Measurements from ENCODE around the gene OGFOD2.

The OGFOD2 gene

GRCh38 chr12:122951406-122951805, 23.6 kb upstream of the OGFOD2 start:
- DNase-seq (ENCODE audit: low read depth, low spot score), result no peak

GRCh38 chr12:122951979-122952892, 22.8 kb upstream of the OGFOD2 start:
- DNase-seq (ENCODE audit: low read depth, low spot score), result peak; percentile 49

DNA sequence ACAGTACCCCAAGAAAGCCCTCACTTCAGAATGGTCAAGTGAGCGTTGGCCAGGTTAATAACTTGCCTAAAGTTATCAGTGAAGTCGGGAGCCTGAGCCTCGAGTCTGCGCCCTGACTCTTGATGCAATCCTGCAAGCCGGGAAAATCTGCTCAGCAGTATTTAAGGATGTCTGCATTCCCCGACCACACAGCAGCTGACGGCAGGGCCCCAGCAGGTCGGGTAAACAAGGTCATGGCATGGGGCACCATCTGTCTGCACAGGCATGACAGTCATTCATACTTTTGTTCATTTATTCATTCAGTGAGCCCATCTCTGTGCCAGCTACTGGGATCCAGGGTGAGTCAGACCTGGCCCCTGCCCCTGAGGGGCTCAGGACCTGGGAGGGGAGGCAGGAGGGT, 19.9 kb upstream of the OGFOD2 start:
- no peak for DNase-seq (ENCODE audit: low read depth, low spot score)

- DNase-seq (ENCODE audit: low read depth, low spot score), result no peak
Measured at GRCh38 chr12:122956035-122956434, 19.0 kb upstream of the OGFOD2 start.

DNA sequence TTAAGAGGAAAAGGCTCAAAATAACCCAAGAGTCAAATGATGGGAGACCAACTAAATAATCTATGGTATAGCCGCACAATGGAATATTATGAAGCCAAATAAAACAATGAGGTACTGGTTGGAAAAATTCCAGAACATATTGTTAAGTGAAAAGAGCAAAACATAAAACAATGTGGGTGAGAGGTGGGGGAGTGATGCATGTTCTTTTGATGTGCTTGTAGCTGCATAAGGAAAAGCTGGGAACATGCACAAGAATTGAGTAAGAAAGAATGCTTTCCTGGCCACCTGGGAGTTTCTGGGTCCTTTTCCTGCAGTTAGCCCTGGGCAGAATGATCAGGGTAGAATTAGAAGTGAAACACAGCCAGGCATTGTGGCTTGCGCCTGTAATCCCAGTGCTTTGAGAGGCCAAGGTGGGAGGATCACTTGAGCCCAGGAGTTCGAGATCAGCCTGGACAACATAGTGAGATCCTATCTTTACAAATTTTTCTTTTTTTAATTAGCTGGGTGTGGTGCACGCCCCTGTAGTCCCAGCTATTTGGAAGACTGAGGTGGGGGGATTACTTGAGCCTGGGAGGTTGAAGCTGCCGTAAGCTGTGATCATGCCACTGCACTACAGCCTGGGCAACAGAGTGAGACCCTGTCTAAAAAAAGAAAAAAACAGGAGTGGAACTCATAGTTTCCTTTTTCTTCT, 16.7 kb upstream of the OGFOD2 start:
- no peak for DNase-seq (ENCODE audit: low read depth, low spot score)

GRCh38 chr12:122959566-122960192, 15.4 kb upstream of the OGFOD2 start:
- no peak for DNase-seq (ENCODE audit: low read depth, low spot score)

DNA sequence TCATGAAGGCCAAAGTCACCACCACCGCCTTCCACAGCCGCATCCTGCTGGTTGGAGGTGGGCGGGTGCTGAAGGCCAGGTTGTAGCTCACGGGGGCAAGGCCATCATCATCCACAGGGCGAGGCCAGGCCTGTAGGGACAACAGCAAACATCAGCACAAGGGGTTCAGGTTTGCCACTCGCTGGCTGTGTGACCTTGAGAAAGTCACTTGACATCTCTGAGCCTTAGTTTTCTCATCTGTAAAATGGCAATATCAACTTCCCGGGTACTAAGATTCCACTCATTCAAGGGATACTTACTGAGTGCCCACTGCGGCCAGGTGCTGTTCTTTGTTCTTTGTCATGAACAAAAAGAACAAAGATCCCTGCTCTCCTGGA, 14.9 kb upstream of the OGFOD2 start:
- DNase-seq (ENCODE audit: low read depth, low spot score), result no peak

DNA sequence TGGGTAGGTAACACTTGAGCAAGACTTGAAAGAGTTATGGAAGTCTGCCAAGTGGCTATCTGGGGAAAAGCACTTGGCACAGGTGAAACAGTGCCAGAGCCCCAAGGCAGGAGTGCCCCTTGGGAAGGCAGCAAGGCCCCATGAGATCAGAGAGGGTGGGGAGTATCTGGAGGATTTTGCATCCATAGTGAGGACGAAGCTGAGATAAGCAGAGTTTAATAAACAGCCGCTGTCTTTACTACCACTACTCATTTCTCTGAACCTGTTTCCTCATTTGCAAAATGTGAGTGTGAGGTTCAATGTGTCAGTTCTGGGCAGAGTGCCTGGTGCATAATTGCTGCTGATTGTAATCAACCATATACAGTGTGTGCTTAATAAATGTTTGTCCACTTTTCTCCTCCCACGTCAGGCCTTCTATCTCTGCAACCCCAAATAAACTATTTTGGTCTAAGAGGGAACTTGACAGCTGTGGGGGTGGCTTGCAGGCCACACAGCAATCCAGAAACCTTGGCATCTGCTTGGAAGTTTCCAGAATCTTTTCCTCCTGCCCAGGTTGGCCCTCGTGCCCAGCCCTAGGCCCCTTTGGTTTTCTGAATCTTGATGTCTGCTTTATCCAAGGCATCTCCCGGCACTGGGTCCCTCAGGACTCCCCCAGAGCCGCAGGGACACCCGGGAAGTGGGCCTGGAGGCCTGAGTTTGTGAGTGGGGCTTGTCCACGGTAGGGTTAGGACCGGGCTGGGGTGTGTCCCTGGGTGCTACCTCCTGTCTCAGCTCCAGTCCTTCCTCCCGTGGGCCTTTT, 13.3 kb upstream of the OGFOD2 start:
- DNase-seq (ENCODE audit: low read depth, low spot score), result no peak

- no peak for DNase-seq (ENCODE audit: low read depth, low spot score)
Measured at GRCh38 chr12:122963941-122964265, 11.1 kb upstream of the OGFOD2 start.

- no peak for DNase-seq (ENCODE audit: low read depth, low spot score)
Measured at GRCh38 chr12:122964439-122965257, 10.4 kb upstream of the OGFOD2 start.

- DNase-seq (ENCODE audit: low read depth, low spot score), result no peak
Measured at GRCh38 chr12:122965321-122965751, 9.7 kb upstream of the OGFOD2 start.

DNA sequence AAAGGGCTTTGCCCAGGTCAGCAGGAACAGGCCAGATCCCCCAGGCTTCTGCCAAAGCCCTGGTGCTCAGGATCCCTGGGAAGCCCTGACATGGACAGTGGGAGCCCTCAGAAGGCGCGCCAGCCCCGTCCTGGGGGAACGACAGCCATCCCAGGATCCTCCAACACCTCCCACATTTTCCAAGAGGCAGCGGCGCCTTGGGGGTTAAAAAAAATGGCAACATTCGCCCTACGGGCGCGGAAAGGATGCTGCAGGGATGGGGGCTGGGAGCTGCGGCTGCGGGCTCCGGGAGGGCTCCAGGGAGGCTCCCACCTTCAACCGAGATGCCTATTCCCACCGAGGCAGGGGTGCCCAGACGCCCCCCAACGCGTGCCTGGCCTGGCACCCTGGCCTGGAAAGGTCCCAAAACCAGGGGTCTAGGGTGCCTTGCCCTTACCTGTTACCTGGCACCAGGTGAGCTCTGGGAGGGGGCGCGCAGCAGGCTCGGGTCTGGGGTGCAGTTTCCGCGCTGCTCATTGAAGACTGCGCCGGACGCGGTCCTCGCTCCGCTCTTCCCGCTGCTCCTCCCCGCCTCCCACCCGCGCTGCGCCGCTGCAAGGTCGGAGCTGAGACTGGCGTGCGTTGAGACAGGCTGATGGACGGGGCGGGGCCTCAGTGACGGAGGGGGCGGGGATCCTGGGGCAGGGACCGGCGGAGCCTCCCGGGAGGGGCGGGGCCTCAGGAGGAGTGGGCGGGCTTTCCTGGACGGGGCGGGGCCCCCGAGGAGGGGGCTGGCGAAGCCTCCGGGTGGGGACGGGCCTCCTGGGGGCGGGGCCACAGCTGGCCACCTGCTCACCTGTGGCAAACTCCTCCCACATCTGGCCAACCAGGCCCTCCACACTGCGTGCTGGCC, 8.9 kb upstream of the OGFOD2 start, which contains the start of gene ABCB9:
ABCB9 (minus strand) TSS at position 613 of the 892 bp plus-strand sequence. CDS start 6,228 bp downstream, outside the sequence.
- DNase-seq (ENCODE audit: low read depth, low spot score), result peak; percentile 80

DNA sequence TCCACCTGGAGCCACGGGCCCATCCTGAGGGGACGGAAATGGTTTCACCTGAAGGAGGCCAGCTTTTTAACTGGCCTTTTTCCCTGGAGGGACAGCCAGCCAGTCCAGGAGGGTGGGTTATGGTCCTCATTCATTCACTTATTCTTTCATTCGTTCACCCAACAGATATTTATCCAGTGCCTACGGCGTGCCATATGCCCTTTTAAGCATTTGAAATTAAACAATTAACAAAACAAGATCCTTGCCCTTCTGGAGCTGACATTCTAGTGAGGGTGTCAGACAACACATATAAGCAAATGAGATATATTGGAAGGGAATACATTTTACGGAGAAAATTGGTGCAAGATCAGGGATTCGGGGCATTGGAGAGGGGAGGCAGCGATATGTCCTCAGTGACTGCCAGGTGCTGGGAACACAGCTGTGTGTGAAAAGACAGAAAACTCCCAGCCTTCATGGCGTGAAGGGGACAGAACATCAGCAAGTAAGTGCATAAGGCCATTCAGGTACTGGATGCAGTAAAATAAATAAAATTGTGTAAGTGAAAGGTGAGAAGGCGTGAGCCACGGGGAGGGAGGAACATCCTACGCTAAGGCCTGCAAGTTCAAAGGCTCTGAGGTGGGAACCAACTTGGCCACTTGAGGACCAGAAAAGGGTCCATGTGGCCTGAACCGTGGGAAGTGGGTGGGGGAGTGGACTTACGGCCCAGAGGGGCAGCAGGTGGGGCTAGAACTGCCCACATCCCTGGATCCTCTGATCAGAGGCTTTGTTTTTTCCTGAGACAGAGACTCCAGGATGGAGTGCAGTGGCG, 8.1 kb upstream of the OGFOD2 start:
- DNase-seq (ENCODE audit: low read depth, low spot score), result no peak

GRCh38 chr12:122968104-122968503, 6.9 kb upstream of the OGFOD2 start:
- no peak for DNase-seq (ENCODE audit: low read depth, low spot score)

GRCh38 chr12:122969676-122970075, 5.4 kb upstream of the OGFOD2 start:
- no peak for DNase-seq (ENCODE audit: low read depth, low spot score)

- peak; percentile 99 for DNase-seq (ENCODE audit: low read depth, low spot score)
Measured at GRCh38 chr12:122974274-122974891, 661 bp upstream of the OGFOD2 start.

DNA sequence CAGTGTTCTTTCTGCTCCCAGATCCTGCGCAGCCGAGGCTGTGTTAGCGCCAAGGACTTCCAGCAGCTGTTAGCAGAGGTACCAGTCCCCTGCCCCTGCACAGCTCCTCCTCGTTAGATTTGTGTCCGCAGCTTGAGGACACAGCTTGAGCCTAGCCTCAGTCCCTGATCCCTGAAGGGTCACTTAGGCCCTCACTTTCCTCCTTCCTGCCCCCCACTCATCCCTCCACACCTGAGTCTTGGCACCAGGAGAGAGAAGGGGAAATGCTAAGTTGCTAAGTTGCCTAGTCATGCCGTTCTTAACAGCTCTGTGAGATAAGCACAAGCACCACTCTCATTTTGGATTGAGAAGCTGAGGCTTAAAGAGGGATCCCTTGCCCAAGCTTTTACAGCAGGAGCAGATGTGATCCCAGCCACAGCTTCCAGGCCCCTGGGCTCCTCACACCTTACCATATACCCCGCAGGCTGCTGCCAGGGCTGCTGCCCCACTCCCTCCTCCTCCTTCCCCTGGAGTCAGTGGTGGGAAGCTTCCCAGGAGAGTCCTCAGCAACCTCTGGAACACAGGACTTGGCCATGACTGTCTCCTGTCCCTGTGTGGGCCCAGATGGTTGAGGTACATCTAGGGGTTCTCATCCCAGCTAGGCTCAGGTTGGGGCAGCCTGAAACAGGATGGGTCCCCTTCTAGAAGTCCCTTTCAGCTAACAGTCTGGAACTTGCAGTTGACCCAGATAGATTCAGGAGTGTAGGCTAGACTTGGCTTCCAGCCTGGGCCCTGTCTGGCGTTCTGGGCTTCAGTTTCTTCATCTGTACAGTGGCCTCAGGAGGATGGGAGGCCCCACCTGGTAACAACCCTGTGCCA, 975 bp downstream of the OGFOD2 start:
- no peak for DNase-seq (ENCODE audit: low read depth, low spot score)

GRCh38 chr12:122976648-122976975, 1.6 kb downstream of the OGFOD2 start:
- DNase-seq (ENCODE audit: low read depth, low spot score), result no peak
